Activated T-cell treated with anti-CD3 and anti-CD28 coated beads for 4 hours (primary cell): ENCODE data around the gene MMP2.

Experiments used
- DNase-seq: peaks from one replicate; pipeline ENCODE4 v3.0.0-alpha.2; 2020

Gene MMP2

DNA sequence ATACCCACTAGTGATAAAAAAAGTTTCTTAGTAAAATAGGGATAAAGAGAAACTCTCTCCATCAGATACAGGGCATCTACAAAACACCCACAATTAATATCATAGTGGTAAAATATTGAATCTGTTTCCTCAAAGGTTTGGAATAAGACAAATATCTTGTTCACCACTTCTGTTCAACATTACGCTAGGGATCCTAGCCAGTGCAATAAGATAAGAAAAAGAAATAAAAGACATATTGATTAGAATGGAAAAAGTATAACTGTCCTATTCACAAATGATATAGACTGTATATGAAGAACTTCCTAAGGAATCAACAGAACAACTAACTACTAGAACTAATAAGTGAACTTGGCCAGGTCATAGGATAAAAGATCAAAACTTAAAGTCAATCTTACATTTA, 42.8 kb downstream of the MMP2 start:
- no peak for DNase-seq

DNA sequence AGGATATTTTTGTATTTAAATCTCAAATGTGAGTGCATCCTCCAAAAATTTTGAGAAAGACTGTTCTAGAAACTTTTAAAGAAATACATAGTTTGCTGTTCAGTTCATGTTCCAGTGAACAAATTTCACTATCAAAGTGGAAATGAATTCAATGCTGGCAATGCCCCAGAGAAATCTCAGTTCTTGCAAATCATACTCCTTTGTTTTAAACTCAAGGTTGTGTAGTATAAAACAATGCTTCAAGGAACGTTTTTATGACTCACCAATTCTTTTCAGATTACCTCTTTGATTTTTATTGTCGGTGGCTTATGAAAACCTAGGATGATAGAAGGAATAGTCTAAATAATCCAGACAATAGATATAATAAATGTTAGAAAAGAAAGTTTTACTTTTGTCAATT, 47.4 kb downstream of the MMP2 start:
- no peak for DNase-seq

DNA sequence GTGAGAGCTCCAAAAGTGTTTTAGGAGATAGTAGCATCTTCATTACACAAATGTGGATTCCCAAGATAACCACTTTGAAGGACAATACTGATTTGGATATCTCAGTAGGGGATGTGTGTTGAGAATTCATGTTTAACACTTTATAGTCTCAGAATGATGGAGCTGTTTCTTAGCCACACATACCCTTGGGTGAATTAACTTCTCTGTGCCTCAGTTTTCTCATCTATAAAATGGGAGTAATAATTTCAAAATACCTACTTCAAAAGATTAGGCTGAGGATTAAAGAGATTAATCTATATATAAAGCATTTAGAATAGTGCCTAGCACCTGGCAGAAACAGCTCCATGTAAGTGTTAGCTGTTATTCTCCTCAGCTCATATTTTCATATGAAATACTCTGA, 48.9 kb downstream of the MMP2 start:
- DNase-seq, result no peak

DNA sequence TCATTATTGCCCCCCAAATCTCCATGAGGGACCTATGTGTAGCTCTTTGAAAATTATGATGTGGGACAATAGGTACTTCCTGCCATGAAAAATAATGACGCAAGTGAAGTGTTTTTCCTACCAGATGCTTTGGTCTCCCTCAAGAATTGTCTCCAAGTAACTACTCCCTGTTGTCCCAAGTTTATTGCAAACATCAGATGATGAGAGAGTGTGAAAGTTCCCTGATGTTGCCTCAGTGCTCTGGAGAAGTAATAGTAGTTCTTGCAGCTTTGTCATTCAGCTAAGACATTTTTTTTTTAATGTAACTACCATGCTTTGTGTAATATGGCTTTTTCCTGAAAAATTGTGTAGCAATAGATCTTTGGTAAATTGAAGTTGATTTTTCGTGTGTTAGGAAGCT, 50.0 kb downstream of the MMP2 start:
- DNase-seq, result no peak

DNA sequence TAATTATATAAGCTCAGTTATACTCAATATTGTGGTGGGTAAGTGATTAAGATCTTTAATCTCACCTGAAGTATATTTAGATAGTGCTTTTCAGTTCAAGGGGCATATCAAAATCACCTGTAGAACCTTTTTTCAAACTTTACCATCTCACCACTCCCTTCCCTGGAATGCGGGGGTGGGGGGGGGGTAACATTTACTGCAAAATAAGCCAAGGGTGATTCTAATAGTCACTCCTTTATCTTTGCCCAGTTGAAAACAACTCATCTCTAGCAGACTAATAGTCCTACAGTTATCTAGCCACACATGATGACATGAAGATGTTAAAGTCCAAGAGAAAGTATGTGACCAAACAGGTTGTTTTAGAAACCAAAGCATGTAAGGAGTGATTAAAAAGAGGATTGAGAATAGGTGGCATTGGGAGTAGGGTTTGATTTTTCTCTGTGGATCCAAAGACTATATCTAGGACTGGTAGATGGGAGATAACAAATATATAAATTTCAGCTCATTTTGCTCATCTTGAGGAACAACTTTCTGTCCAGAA, 51.4 kb downstream of the MMP2 start:
- DNase-seq, result no peak

DNA sequence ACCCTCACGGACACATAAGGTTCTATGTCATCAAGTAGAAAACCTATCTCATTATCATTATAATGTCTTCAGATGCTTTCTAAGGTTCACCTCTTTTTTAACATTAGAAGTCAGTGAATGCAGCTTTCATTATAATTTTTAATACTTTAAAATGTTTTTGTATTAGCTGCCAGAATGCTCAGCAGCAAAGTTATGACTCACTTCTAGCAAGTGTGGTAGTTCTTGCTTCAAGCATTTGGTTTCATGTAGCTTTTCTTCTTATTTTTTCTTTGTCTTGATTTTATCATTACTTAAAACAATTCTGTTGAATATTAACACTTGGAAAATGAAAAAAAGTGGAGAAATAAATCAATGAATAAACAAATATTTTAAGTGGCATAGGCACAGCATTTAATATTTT, 53.2 kb downstream of the MMP2 start:
- DNase-seq, result no peak

DNA sequence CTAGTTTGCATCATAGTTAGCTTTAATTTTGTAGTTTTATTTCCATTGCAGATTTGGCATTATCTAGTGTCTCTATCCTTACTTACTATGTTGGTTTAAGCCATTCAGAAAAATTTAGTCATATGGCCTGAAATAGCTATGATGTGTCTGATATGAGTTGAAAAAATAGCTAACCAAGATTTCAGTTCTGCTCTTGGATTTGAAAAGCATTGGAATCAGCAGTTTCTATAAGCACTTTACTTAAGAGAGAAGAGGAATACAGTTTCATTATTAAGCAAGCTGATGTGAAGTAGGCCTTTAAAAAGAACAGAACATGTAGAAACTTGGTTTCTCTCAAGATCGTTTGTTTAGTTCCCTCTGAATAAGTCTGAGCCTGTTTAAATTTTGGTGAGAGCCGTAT, 55.8 kb downstream of the MMP2 start:
- DNase-seq, result no peak

DNA sequence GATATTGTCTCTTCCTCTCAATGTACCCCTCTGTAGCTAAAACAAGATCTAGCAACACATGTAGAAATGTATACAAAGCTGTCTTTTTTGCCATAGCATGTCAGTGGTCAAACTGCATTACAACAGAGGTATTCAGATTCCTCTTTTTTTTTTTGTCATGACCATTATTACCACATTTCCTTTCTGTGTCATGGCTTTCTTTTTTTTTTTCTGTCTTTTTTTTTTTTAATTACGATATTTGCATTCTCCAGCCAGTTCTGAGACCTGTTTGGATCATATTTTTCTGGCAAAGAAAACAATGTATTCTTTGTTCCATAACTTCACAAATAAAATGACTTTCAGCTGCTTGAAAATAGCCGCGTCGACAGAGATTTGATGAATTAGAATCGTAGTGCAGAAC, 60.1 kb downstream of the MMP2 start:
- DNase-seq, result no peak

DNA sequence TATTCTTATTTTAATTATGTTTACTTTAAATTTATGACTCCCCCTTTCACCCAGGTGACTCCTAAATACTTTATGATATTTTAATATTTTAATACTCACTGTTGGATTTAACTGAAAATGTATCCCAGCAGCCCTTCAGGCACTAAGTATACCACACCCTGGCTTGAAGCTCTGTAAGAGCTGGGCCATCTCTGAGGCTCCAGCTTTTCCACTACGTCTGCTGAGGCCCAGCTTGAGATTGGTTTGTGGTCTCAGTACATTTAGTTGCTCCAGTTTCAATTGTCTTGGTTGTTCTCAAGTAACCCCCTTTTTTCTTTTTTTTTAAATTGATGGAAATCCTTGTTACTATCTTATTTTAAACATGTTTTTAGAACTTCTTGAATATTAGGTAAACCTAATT, 60.5 kb downstream of the MMP2 start:
- no peak for DNase-seq

DNA sequence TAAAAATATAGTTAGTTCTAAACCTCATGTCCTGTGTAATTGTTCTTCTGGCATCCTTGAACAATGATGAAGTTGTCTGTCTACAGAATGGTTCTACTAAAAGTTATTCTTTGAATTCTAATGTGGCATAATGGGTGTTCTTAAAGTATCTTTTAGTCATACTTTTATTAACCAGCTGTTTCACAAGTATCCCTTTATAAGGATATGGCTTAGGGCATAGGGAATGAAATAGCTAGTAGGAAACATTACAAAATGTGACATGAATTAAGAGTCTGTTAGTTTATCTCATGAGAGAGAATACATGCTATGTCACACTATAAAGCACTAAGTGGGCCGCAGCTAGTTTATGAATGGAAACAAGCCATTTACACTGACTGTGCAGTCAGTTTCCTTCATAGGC, 61.2 kb downstream of the MMP2 start:
- no peak for DNase-seq

DNA sequence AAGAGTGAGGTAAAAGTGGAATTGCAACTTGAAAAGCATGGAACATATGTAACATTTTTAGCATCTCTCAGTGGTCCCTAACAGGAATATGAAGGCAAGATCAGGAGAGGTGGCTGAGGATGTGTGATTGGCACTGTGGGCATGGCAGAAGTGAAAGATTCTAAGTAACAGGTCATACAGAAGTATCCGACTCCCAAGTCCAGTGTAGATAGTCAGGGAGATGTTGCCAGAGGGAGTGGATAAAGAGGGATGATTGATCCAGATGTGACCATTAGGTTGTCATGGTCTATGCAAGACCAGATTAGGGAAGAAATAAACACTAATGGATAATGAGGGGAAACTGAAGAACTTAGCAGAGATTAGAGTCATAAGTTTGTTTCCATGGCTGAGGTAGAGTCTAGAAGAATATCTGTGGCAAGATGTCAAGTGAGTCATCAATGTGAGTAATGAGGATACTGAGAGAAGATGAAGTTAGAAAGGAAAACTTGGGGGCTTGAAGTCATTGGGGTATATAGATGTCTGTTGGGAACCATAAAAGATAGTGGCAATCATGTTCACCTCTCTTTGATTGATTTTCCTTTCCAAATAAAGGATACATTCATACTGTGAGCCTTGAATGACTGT, 63.6 kb downstream of the MMP2 start:
- DNase-seq, result no peak

DNA sequence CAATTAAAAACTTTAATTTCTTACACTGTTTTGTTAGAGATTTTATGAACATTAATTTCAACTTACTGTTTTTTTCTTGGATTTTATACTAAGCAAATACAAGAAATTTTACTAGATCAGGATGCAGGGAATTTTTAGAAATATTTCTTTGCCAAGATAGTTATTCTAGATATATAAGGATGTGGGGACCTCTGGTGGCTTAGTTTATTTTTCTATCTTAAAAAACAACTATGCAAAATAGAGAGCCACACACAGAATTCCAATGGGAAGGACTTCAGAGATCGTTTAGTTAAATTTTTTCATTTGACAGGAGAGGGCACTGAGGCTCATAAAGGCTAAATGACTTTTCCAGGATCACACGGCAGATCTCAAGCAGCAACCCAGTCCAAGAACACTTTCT, 64.5 kb downstream of the MMP2 start:
- DNase-seq, result no peak

DNA sequence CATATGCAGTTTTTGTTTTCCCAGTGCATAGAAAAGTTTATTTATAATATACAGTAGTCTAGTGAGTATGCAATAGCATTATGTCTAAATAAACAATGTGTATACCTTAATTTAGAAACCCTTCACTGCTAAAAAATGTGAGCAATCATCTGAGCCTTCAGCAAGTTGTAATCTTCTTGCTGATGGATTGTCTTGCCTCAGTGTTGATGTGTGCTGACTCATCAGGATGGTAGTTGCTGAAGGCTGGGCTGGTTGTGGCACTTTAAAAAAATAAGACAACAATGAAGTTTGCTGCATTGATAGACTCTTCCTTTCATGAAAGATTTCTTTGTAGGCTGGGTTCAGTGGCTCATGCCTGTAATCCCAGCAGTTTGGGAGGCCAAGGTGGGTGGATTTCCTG, 73.6 kb downstream of the MMP2 start:
- no peak for DNase-seq

DNA sequence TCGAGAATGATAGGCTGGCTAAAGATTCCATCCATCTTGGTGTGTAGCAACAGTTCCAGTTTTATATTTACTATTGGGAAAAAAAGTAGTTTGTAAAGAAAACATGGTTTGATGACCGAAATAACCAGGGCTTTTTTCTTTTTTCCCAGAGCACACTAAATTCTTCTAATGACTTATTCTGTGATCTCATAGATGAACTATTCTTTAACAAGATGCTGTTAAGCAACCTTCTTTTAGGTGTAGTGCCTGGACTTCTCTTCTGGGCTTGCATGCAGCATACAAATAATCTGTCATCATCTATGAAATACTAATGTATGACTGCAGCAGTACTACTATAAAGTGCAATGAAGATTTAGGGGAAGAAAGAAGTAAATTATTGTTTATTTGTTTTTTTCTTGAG, 76.4 kb downstream of the MMP2 start:
- no peak for DNase-seq
